ENCODE data around the gene CCDC198. TPM values are rescaled to one million over a fixed set of nuclear protein-coding genes. Genes with fewer than 3 reads are reported as not detected.

CCDC198 gene
- total and polyA plus RNA-seq, 2 of the 13 experiments (the other 11 are each of a cell fraction or from before 2014, with no cell fraction given) = 0.69 to 0.95 TPM

- no peak for TF ChIP-seq RNF219 (CRISPR knock-in tag; IDR thresholded peaks at IDR 0.05)
- TF ChIP-seq ZNF296 (CRISPR knock-in tag; conservative IDR thresholded peaks at IDR 0.05) = no peak
Observed at GRCh38 chr14:57480051-57480450, 13.6 kb downstream of the CCDC198 start (continued).

- no peaks in the 10 kb centered on the region for H3K36me3 ChIP-seq (replicated peaks in 1 of 2; ENCODE audit: control insufficient read depth in 1 of 2, insufficient read depth in 2 of 2, low read length in 2 of 2)
- H3K4me3 ChIP-seq (replicated peaks in 1 of 3; ENCODE audit: insufficient read depth in 1 of 3, low read depth in 2 of 3, low read length in 3 of 3) = no peak overlapping the region
- peaks cover 10% of the 10 kb centered on the region for H3K4me1 ChIP-seq (ENCODE audit: insufficient read depth, low read length)
- H3K79me2 ChIP-seq (ENCODE audit: insufficient read depth, low read length) = no peaks in the 10 kb centered on the region
- no peaks in the 10 kb centered on the region for H3K9me3 ChIP-seq (ENCODE audit: low read length)
- WGBS (ENCODE audit: low lambda C conversion rate) = 71% methylated on average over 1 of the region's 1 CpG
- ChIA-PET CTCF (ENCODE audit: low intra/inter-chr PET ratio, low total read pairs) (no interaction called here), POLR2A (no interaction called here)
- H3K27ac ChIP-seq (ENCODE audit: extremely low read length, insufficient read depth, low read length) = no peak overlapping the region
- no peak overlapping the region for H3K9ac ChIP-seq (ENCODE audit: insufficient read depth, low read depth, low read length)
- no peak for FAIRE-seq
- H3K27me3 ChIP-seq (ENCODE audit: control insufficient read depth in 1 of 2, insufficient read depth in 2 of 2, low read length in 2 of 2) = no peaks in the 10 kb centered on the region
- no peak overlapping the region for H2AFZ ChIP-seq (ENCODE audit: low read length)
- no TSS peak for BruUV-seq (replicated peaks)
- intact Hi-C loops (cut with micrococcal nuclease; ENCODE audit: unreplicated experiment) (no loop called here), in situ Hi-C loops (cut with HindIII; ENCODE audit: extremely low pct_ligation_motif_present, low pct_unique_long_range_greater_than_20kb) (no loop called here)
- DNase-seq (ENCODE audit: low spot score) = no peak
- H4K20me1 ChIP-seq (ENCODE audit: insufficient read depth, low read length) = no peaks in the 10 kb centered on the region
- no peak for TF ChIP-seq ARHGAP35 (CRISPR knock-in tag; IDR thresholded peaks at IDR 0.05; ENCODE audit: borderline replicate concordance)
- no peak for TF ChIP-seq GATA4 (IDR thresholded peaks at IDR 0.05; ENCODE audit: borderline replicate concordance, low read depth)
- TF ChIP-seq ZNF441 (CRISPR knock-in tag; IDR thresholded peaks at IDR 0.05; ENCODE audit: borderline replicate concordance) = no peak
- TF ChIP-seq ZNF605 (CRISPR knock-in tag; IDR thresholded peaks at IDR 0.05) = no peak
- no peak for TF ChIP-seq HOXA9 (CRISPR knock-in tag; IDR thresholded peaks at IDR 0.05; ENCODE audit: borderline replicate concordance)
- H3K4me2 ChIP-seq (ENCODE audit: low read depth, low read length) = no peak overlapping the region
- no peak for ATAC-seq
Observed at GRCh38 chr14:57479197-57479596, 14.5 kb downstream of the CCDC198 start.

Data from HepG2 (cell line).